ENCODE measurements around the gene SUFU.
A peak's percentile ranks its signal among the peaks of the same experiment; 100 is the strongest.

Gene SUFU

GRCh38 chr10:102641402-102641801 lies 137.6 kb downstream of the SUFU start:
- no peak for DNase-seq (ENCODE audit: low spot score)

GRCh38 chr10:102641880-102642735 lies 138.3 kb downstream of the SUFU start:
- peak; percentile 89 for DNase-seq (ENCODE audit: low spot score)

- peak; percentile 52 for DNase-seq (ENCODE audit: low spot score)
Measured at GRCh38 chr10:102642736-102643335, 139.1 kb downstream of the SUFU start.

- DNase-seq (ENCODE audit: low spot score) = peak; percentile 67
Measured at GRCh38 chr10:102643336-102644065, 139.7 kb downstream of the SUFU start.

- DNase-seq (ENCODE audit: low spot score) = peak; percentile 49
Measured at GRCh38 chr10:102644066-102644645, 140.4 kb downstream of the SUFU start, which contains the start of gene TRIM8. TRIM8 (plus strand) TSS chr10:102644479; CDS start chr10:102644618, 139 bp downstream.

GRCh38 chr10:102644646-102645387 lies 141.0 kb downstream of the SUFU start:
- no peak for DNase-seq (ENCODE audit: low spot score)

- DNase-seq (ENCODE audit: low spot score) = no peak
Measured at GRCh38 chr10:102645388-102645740, 141.6 kb downstream of the SUFU start.

GRCh38 chr10:102645741-102646609 lies 142.2 kb downstream of the SUFU start:
- DNase-seq (ENCODE audit: low spot score) = peak; percentile 88

GRCh38 chr10:102646610-102647442 lies 143.1 kb downstream of the SUFU start:
- DNase-seq (ENCODE audit: low spot score) = peak; percentile 50

GRCh38 chr10:102647443-102648268 lies 143.9 kb downstream of the SUFU start:
- no peak for DNase-seq (ENCODE audit: low spot score)

- DNase-seq (ENCODE audit: low spot score) = no peak
Measured at GRCh38 chr10:102648269-102648888, 144.6 kb downstream of the SUFU start.

GRCh38 chr10:102648889-102649796 lies 145.4 kb downstream of the SUFU start:
- no peak for DNase-seq (ENCODE audit: low spot score)

- DNase-seq (ENCODE audit: low spot score) = no peak
Measured at GRCh38 chr10:102649797-102650654, 146.3 kb downstream of the SUFU start.

GRCh38 chr10:102650655-102651454 lies 147.1 kb downstream of the SUFU start:
- DNase-seq (ENCODE audit: low spot score) = no peak

GRCh38 chr10:102651455-102652169 lies 147.8 kb downstream of the SUFU start:
- DNase-seq (ENCODE audit: low spot score) = no peak
